ENCODE data around the gene KLRC4.

The KLRC4 gene

GRCh38 chr12:10366875-10367274 lies 42.7 kb downstream of the KLRC4 start:
- DNase-seq = no peak

DNA sequence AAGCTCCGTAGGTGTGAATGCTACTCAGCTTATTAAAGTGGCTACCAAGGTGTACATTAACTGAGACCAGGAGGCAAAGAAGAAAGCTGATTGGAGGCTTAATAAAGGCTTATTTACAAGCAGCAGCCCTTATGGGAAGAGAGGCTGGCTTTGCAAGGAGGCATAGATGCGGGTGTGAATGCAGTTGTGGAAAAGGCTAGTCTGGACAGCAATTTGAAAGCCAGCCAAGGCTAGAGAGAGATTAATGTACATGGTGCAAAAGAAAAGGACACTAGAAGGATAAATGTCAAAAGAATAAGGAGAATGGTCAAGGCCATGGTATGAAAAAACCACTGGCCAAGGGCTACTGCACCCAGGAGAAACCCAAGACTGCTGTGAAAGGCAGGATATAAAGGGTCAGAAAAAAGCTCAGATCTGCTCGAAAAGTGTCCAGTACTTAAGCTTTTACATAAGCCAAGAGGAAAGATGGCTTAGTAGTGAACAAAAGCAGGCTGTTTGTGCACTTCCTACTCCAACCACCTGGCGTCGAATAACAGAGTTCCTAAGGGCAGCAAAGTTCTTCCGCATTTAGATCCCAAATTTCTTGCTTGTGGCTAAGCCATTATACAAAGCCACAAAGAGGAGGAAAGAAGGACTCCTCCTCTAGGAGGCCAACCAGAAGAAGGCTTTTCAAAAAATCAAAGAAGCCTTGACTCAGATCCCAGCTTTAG lies 43.7 kb downstream of the KLRC4 start:
- peak; percentile 21 for DNase-seq

GRCh38 chr12:10364815-10365622 lies 44.5 kb downstream of the KLRC4 start:
- DNase-seq = peak; percentile 85

DNA sequence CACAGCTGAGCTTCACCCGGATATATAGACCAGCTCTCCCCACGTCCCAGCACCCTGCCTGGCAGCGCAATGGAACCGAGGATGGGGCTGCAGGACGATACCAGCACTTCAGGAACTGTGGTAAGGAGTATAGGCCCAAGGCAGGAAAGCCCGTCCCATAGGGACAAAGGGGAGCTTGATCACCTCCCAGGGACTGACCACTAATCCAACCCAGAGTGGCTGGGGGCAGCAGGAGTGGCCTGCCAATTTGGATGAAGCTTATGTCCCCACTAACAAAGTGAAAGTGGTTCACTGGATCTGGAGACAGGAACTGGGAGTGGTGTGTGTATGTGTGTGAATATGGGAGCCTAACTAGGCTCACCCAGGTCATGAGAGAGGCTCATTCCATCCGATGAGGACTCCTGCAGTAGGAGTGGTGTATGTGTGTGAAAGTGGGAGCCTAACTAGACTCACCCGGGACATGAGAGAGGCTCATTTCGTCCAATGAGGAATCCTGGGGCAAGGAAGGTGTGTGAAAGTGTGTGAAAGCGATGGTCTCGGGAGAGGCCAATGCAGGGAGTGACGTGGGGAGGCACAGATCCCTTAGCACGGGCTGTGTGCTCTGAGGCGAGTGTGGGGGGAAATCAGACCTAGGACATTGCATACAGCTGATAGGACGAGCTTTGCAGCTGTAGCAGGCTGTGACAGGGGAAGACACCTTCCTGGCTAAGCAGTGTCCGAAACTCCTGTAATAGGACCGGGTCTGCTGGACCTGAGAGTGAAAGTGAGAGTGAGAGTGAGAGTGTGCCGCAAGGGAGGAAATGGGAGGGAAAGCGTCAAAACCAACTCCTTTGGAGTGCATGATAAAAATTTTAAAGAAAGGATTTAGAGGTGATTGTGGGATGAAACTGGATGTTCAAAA lies 45.4 kb downstream of the KLRC4 start:
- DNase-seq = peak; percentile 17

- DNase-seq = no peak
Measured at GRCh38 chr12:10363658-10363913, 46.0 kb downstream of the KLRC4 start.

- DNase-seq = no peak
Measured at GRCh38 chr12:10362828-10363657, 46.5 kb downstream of the KLRC4 start.

DNA sequence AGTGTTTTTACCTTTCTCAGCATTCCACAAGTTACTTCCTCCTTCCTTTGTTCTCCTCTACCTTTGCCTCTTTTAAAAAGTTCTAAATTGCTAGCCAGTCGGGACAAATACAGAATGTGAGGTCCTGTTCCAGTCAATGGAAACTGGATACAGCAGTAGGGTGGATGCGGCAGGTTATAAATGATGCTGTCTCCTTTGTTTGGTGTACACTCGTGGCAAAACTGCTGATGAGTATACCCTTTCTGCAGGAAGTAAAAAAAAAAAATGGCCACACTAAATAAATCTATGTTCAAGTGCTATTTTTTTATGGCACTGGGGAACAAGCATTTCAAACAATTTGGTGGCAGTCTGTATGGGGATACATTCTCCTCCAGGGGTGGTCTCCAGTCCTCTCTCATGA lies 47.2 kb downstream of the KLRC4 start:
- DNase-seq = no peak

DNA sequence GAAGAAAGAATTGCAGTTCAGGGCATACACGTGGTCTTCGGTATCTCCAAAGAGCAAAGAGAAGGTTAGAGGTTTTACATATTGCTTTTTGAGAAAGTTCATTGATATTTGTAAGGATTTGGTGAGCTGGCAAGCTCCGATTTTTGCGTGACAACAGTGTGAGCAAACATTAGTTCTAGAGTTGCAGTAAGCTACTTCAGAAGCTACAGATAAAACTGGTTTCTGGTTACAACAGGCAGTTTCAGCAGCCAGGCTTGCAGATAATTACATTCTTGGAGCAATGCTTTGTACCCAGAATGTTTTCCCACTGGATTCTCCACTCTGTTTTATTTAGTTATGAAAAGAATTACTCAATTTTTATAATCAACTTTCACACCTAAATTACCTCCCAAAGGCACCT lies 47.9 kb downstream of the KLRC4 start:
- no peak for DNase-seq

- peak; percentile 7 for DNase-seq
Measured at GRCh38 chr12:10361084-10361483, 48.5 kb downstream of the KLRC4 start.

DNA sequence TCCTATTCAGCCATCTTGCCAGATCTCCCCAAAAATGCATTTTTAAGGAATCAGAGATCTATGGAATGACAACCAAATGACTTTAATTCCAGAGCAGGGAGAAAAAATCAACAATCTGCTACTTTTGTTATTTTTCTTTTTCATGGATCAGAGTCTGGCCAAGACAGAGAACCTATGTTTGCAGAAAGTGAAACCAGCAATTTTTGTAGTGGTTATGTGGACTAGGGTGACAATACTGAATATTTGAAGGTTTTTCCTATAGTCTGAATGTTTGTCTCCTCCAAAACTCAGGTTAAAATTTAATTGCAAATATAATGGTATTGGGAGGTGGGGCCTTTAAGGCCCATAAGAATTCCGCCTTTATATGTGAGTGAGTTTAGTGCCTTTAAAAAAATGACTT lies 50.6 kb downstream of the KLRC4 start:
- no peak for DNase-seq

GRCh38 chr12:10358131-10358530 lies 51.4 kb downstream of the KLRC4 start:
- no peak for DNase-seq

Measured in NCI-H748 treated with DMSO at 0.1 percent for 48 hours (cell line).